ENCODE results near the gene GRK7.
"Not testable (repeated sequence)": the region's sequence is repeated elsewhere in the genome, so short reads cannot be mapped to it uniquely, and the experiment has no call there.

The GRK7 gene

DNA sequence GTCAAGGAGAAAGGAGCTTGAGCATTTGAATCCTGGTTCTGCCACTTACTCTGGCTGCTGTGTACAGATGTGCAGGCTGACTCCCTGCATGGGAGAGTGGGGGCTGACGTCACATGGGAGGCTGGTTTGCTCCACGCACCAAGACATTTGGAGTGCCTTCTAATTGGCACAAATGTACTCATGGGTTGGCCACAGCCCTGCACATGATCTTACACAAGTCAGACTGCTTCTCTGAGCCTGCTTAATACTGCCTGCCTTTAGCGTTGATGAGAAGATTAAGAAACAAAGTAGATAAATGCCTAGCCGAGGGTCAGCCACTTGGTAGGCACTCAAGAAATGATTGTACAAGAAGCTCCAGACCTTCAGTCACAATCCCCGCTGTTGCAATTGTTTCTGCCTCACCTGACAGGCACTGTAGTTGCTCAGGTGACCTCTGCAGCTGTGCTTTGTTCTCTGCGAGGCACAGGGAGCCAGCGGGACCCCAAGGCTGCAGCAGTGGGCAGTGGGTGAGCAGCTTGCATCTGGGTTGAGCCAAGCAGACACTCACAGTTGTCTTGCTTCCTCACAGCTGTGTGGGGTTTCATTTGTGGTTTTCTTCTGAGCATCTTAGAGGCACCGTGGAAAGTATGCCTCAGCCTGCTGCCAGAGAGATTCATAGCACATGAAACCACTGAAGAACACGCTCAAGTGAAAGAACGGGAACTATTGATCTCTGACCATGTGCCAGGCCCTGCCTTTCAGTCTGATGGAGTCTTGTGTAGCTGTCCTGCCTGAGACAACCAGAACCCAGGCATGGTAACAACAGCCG lies 33.1 kb downstream of the GRK7 start:
- peak; percentile 36 to 44 for DNase-seq

DNA sequence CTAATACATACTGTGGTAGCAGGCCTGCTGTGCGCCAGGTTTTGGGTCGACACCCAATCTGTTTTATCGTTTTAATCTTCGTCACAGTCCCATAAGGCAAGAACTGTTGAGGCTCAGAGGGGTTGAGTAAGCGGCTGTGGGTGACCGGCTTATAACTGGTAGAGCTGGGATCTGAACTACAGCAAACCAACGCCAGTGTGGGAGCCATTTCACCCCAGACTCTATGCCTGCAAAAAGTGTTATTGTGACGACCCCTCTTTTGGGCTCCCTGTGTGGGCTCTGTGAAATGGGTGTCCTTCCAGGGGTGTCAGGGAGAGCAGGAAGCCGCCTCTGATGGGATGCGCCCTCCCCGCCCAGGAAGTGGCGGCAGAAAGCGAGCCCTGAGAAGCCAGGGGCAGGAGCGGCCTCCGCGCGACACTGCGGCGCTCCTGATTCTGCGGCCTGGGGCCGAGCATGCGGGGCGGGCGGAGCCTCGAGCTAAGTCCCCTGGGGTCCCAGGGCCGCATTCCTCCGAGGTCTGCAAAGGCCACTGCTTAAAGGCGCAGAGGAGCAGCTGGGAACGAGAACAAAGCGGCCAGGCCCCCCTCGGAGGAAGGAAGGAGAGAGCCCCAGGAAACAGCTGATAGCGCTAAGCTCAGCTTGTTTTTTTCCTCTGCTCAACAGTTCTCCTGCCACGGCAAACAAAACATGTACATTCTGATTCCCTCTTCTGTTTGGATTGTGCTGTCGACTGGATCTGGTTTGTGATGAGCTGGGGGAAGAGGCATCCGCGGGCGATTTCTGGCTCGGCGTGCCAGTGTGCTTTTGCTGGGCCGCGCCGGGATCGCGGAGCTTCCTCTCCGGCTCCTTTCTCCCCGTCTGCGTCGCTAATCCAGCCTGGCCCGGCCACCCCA lies 33.9 kb downstream of the GRK7 start:
- peak; percentile 19 to 51 for DNase-seq

DNA sequence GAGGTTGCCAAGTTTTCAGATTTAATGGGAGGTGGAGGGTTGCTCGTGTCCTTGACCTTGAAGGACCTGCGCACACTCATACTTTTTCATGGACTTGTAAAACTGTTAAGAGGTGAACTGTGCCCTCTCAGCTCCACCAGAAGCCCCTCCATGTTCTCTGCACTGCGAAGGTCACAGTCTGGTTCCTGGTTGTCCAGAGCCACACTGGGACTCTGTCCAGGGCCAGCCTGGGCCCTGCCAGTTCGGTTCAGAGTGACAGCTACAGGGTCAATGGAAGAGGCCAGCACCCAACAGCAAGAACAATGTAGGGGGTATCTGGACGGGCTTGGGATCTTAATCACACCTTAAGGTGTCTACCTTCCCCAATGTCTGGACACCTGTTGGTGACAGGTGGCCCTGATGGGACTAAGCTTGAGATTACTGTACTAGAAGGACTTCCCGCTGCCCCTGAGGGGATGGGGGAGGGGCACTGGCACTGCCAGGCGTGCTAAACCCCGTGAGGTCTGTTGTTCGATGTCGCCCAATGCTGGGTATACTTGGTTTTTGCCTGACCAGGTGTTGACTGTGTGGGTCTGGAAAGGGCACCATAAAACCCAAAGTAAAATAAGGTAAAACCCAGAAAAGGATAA lies 34.7 kb downstream of the GRK7 start:
- DNase-seq: no peak

DNA sequence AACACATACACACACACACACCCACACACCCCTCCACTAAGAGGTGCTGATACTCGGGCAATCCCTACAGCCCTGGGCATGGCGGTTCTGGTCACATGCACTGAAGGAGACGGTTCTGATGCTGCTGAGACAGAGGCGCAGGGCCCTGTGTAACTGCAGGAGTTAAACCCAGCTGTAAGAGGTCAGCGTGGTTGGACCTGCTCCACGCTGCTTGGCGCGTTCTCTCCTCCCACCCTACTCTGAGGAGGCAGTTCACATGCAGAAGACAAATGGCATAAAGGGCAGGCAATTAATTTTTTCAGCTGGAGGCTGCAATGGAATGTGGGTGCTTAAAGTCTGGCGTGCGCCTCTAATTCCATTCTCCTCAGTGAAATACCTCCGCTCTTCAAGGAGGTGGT lies 35.2 kb downstream of the GRK7 start:
- DNase-seq: no peak

DNA sequence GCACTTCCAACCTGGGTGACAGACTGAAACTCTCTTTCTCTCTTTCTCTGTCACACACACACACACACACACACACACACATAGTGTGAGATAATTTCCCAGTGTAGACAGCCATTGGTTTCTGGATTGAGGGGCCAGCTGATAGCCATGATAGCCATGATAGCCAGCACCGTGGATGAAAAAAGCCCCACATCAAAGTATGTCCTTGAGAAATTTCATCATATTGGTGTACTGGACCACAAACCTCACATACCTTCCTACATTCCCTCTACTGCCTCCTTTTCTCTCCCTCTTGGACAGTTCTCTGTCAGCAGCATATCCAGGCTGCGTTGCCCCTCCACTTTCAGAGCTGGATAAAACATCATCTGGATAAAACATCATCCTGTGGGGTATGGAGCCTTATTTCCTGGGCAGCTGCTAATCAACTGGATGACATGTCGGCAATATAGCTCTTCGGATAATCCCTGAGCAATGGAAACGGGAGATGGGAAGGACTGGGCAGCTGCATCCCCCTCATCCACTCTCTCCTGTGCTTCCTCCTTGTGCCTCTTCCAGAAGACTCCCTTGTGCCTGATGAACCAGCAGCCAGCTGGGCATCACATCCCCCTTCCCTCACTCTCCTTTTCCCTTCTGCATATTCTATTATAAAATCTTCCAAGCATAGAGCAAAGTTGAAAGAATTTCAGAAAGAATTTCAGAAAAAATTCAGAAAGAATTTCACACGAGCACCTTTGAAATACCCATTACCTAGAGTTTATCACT lies 39.3 kb downstream of the GRK7 start:
- DNase-seq: no peak

DNA sequence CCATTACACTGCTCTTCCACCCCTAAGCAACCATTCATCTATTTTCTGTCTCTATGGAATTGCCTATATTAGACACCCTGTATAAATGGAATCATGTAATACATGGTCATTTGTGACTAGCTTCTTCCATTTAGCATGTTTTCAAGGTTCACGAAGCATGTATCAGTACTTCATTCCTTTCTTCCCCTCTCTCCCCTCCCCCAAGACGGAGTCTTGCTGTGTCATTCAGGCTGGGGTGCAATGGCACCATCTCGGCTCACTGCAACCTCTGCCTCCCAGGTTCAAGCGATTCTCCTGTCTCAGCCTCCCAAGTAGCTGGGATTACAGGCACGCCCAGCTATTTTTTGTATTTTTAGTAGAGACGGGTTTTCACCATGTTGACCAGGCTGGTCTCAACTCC lies 40.3 kb downstream of the GRK7 start:
- not testable (repeated sequence) for DNase-seq

DNA sequence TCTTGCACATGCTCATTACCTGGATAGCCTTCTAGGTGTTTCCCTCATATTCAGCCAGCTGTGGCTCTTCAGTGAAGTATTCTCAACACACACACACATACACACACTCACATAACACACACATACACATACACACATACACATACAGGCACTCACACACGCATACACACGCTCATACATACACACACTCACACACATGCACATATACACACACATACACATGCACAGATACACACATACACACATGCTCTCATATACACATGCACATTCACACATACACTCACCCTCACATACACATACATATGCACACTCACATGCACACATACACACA lies 41.2 kb downstream of the GRK7 start:
- DNase-seq: no peak

DNA sequence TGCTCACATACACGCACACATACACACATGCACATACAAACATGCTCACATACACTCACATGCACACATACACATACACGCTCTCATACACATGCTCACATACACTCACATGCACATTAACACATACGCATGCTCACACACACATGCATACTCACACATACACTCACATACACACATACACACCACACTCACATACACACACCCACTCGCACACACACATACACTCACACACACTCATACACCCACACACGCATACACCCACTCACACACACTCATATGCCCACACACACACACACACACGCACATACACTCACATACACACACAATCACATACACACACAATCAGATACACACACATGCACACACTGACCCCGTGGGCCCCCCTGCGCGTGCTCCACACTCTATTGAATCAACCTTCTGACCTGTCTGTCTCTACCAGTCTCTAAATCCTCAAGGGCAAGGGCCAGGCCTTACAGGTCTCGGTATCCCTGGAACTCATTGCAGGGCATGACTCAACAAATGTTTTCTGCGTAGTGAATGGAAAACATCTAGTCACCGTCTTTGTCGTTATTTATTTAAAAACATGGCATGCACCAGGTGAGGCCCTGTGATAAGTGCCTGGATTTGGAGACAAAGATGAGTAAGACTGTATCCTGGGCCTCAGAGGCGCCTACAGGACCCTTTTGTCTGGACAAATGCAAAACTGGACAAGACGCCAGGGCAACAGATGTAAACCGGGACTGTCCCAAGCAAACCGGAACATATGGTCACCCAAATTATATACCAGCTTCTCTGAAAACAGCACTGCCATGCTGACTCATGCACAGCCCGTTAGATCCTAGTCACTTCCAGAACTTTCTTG lies 41.8 kb downstream of the GRK7 start:
- no peak for DNase-seq

DNA sequence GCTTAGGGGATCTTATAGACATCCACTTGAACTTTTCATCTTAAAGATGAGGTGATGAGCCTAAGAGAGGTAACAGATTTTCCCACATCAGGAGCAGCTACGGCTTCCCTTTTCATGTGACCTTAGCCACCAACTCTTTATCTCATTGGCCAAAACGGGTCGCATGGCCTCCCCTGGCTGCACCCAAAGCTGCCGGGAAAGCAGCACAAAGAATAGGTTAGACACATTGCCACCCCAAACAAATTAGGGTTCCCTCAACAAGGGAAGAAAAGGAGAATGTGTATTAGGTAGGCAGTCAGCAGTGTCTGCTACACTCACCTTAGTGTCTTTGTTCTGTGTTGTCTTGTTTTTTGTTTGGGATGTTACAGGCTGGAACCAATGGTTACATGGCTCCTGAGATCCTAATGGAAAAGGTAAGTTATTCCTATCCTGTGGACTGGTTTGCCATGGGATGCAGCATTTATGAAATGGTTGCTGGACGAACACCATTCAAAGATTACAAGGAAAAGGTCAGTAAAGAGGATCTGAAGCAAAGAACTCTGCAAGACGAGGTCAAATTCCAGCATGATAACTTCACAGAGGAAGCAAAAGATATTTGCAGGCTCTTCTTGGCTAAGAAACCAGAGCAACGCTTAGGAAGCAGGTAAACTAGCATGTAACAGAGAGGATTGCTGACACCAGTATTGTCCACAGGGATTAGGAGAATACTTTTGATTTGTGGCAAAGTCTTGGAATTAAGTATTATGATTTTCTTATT lies 44.2 kb downstream of the GRK7 start:
- DNase-seq: no peak

DNA sequence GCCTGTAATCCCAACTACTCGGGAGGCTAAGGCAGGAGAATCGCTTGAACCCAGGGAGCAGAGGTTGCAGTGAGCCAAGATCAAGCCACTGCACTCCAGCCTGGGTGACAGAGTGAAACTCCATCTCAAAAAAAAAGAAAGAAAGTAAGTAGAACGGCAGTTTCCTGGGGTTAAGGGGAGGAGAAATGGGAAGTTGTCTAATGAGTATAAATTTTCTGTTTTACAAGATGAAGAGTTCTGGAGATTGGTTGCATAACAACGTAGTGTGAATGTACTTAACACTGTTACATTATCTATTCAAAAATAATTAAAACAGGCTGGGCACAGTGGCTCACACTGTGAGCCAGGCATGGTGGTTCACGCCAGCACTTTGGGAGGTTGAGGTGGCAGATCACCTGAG lies 45.4 kb downstream of the GRK7 start:
- peak in 1 of 2 donors; percentile 14 for DNase-seq

DNA sequence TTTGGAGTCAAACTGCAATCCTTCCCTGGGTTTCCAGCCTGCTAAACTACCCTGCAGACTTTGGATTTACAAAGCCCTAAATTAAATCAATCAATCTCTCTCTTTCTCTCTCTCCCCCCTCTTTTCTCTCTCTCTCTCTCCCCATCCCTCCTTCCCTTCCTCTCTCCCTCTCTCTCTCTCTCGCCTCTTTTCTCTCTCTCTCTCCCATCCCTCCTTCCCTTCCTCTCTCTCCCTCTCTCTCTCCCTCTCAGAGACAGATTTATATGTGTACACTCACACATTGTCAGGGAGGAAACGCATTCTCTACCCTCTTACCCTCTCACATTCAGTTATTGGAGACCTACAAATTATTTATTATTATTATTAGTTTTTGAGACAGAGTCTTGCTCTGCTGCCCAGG lies 47.0 kb downstream of the GRK7 start:
- no peak for DNase-seq

DNA sequence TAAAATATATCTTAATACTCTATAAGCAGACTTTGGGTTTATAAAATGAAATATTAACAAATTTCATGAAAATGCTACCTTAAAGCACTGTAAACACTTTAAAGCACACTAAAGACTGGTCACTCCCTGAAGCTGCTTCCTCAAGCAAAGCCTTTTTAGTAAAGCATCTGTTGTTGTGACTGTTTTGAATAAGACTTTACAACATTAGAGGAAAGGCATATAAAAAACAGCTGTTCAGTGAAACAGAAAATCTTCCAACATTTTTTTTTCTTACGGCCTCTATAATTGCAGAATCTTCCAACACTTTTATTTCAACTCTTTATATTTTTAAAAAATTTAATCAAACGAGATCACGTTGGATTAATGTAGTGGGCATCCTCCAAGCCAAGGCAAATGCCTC lies 48.1 kb downstream of the GRK7 start:
- no peak for DNase-seq

DNA sequence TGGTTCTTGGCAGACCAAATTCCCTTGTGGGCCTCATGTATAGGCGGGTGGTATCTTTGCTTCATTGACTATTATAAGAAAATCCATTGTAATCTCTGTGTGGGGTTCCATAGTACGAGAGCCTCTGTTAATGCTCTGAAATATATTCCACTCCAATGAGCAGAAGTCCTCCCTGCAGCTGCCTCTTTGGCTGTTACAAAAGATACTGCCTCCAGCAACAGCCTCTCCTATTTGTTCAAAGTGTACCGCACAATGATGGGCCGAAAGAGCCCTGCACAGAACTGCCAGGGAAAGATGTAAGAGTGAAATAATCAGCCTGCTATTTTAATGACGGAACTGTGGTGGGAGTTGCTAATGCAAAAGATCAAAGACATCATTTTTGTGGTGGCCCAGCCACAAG lies 48.9 kb downstream of the GRK7 start:
- no peak for DNase-seq

DNA sequence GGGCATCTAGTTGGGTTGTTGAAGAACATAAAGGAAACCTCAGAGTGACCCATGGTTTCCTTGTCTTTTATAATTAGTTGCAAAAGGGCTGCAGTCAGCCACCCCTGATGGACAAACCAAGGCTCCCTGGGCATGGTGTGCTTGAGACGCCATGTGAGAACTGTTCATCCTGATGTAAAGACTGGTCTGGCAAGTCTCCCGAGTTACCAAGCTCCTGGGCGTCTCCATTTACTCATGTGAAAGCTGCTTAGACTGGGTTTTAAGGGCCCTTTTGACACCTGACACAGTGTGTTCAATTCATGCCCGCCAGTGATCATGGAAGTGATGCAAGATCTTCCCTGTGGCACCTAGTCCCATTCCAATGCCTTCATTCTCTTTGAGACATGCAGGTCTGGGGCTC lies 49.4 kb downstream of the GRK7 start:
- no peak for DNase-seq

Measured in inflammatory macrophage treated with lipopolysaccharide for 1 hour (primary cell).